ENCODE results near the gene DPP10. TPM values are rescaled to one million over a fixed set of nuclear protein-coding genes. Genes with fewer than 3 reads are reported as not detected.

Gene DPP10
- total and polyA plus RNA-seq, 4 donors = 0.04 to 4.1 (median 0.48) TPM

- 65% methylated on average over 4 of the region's 4 CpGs for WGBS
- H3K36me3 ChIP-seq (ENCODE audit: control insufficient read depth in 4 of 4, insufficient read depth in 3 of 4, low read depth in 1 of 4, low read length in 3 of 4) = no peaks in the 10 kb centered on the region
- no peaks in the 10 kb centered on the region for H3K9me3 ChIP-seq (ENCODE audit: control insufficient read depth in 4 of 4, low read length in 3 of 4)
- peaks cover 0 to 5% (median 0%) of the 10 kb centered on the region in 4 donors for H3K27me3 ChIP-seq (ENCODE audit: control insufficient read depth in 4 of 4, insufficient read depth in 4 of 4, low read length in 3 of 4)
- TF ChIP-seq, protein P1, sequence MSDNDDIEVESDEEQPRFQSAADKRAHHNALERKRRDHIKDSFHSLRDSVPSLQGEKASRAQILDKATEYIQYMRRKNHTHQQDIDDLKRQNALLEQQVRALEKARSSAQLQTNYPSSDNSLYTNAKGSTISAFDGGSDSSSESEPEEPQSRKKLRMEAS (IDR thresholded peaks at IDR 0.05) = no peak
- TF ChIP-seq YY1 (IDR thresholded peaks at IDR 0.05) = no peak
- TF ChIP-seq, protein P2, sequence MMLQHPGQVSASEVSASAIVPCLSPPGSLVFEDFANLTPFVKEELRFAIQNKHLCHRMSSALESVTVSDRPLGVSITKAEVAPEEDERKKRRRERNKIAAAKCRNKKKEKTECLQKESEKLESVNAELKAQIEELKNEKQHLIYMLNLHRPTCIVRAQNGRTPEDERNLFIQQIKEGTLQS (IDR thresholded peaks at IDR 0.05) = no peak
- no peak for TF ChIP-seq RAD21 (IDR thresholded peaks at IDR 0.05)
- TF ChIP-seq FOXA1 (IDR thresholded peaks at IDR 0.05) = no peak
- no peak for TF ChIP-seq EGR1 (IDR thresholded peaks at IDR 0.05; ENCODE audit: low read depth in 2 of 2)
- TF ChIP-seq ZBTB33 (IDR thresholded peaks at IDR 0.05) = no peak
- no peak for TF ChIP-seq NR2F2 (IDR thresholded peaks at IDR 0.05)
- no peak for TF ChIP-seq HNF4G (IDR thresholded peaks at IDR 0.05)
- TF ChIP-seq JUND (IDR thresholded peaks at IDR 0.05) = no peak
- TF ChIP-seq HNF4A (conservative IDR thresholded peaks at IDR 0.05) = no peak
- TF ChIP-seq SP1 (IDR thresholded peaks at IDR 0.05) = no peak
- H3K4me1 ChIP-seq (ENCODE audit: control insufficient read depth in 4 of 4, insufficient read depth in 4 of 4, low read length in 3 of 4) = no peaks in the 10 kb centered on the region
- no peak overlapping the region for H3K27ac ChIP-seq (ENCODE audit: low read depth in 1 of 2, low read length in 2 of 2)
- no peak for DNase-seq (ENCODE audit: low spot score)
- no peak overlapping the region for H3K4me3 ChIP-seq (ENCODE audit: low read depth in 1 of 3, low read length in 3 of 3)
- no peak overlapping the region for H3K9ac ChIP-seq (ENCODE audit: low read depth in 1 of 2, low read length in 2 of 2)
Observed at GRCh38 chr2:114651933-114652332, 209.5 kb downstream of the DPP10 start.

DNA sequence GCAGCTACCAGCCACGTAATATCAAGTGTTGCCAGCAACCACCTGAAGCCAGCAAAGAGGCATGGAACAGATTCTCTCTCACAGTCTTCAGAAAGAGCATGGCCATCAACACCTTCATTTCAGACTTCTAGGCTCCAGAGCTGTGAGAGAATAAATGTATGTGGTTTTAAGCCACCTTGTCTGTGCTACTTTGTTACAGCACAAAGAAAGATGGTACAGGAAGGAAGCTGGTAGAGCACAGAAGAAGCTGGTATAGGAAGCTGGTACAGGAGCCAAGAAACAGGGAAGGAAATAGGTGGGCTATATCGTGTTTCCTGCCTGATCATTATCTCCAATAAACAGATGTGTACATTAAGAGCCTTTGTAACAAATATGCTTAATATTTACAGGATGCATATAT lies 217.4 kb downstream of the DPP10 start:
- H3K9ac ChIP-seq (ENCODE audit: low read depth in 1 of 2, low read length in 2 of 2) = no peak overlapping the region
- no peak for DNase-seq (ENCODE audit: low spot score)
- 61% methylated on average over 2 of the region's 2 CpGs for WGBS

More for the DNA sequence above, 217.4 kb downstream of the DPP10 start:
- H3K27ac ChIP-seq (ENCODE audit: low read depth in 1 of 2, low read length in 2 of 2) = no peak overlapping the region
- no peak overlapping the region for H3K4me3 ChIP-seq (ENCODE audit: low read depth in 1 of 3, low read length in 3 of 3)
- peaks cover 0 to 9% (median 2%) of the 10 kb centered on the region in 4 donors for H3K27me3 ChIP-seq (ENCODE audit: control insufficient read depth in 4 of 4, insufficient read depth in 4 of 4, low read length in 3 of 4)
- TF ChIP-seq, protein P1 (IDR thresholded peaks at IDR 0.05) = no peak
- TF ChIP-seq, protein P2 (IDR thresholded peaks at IDR 0.05) = no peak
- TF ChIP-seq FOXA2 (IDR thresholded peaks at IDR 0.05) = no peak
- TF ChIP-seq EGR1 (IDR thresholded peaks at IDR 0.05; ENCODE audit: low read depth in 2 of 2) = no peak
- no peak for TF ChIP-seq TAF1 (conservative IDR thresholded peaks at IDR 0.05)
- TF ChIP-seq YY1 (IDR thresholded peaks at IDR 0.05) = no peak
- H3K36me3 ChIP-seq (ENCODE audit: control insufficient read depth in 4 of 4, insufficient read depth in 3 of 4, low read depth in 1 of 4, low read length in 3 of 4) = no peaks in the 10 kb centered on the region
- H3K4me1 ChIP-seq (ENCODE audit: control insufficient read depth in 4 of 4, insufficient read depth in 4 of 4, low read length in 3 of 4) = peaks cover 0 to 6% (median 4%) of the 10 kb centered on the region in 4 donors
- peaks cover 0 to 4% (median 0%) of the 10 kb centered on the region in 4 donors for H3K9me3 ChIP-seq (ENCODE audit: control insufficient read depth in 4 of 4, low read length in 3 of 4)

All from liver (tissue), 9 donors.